ENCODE results near the gene E2F4.

Gene E2F4

DNA sequence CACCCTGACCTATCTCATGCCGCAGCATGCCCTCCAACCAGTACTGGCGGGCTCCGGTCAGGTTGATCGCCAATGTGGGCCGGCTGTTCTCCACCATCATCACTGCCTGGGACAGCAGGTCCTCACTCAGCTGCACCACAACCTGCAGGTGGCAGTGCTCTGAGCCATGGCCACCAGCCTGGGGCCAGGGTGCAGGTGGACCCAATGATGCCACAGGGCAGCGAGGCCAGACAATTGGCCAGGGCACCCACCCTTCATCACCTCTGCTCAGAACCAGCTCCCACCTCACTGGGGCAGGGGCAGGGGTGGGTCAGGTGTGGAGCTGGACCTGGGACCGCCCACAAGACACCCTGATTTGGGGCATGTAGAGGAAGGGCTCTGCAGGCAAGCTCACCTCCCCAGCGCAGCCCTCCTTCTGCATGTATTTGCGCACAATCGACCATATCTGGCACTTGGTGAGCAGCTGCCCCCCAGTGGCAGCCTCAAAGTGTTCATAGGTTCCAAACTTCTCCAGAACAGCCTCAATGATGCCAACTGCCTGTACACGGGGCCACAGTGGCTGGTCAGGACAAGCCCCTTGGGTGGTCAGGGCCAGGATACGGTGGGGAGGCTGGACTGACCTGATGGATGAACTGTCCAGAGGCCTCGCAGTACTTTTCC, 12.4 kb upstream of the E2F4 start:
- H3K18ac ChIP-seq (ENCODE audit: low read length), result no peak overlapping the region
- no peak overlapping the region for H4K8ac ChIP-seq (ENCODE audit: low read depth, low read length)
- H3K9me3 ChIP-seq (ENCODE audit: insufficient read depth, low read depth, low read length), result peaks cover 5% of the 10 kb centered on the region
- H4K91ac ChIP-seq (ENCODE audit: low read depth, low read length), result no peak overlapping the region
- no peak overlapping the region for H3K27ac ChIP-seq (ENCODE audit: low read depth, low read length)
- H3K79me2 ChIP-seq (ENCODE audit: control insufficient read depth, insufficient read depth, low read length, poor library complexity), result peaks cover 2% of the 10 kb centered on the region
- no peak overlapping the region for H2AFZ ChIP-seq (ENCODE audit: insufficient read depth, low read length, poor library complexity)
- H3K79me1 ChIP-seq (ENCODE audit: low read length), result peaks cover 6% of the 10 kb centered on the region
- H3K14ac ChIP-seq (ENCODE audit: low read length), result no peak overlapping the region
- H4K12ac ChIP-seq (ENCODE audit: low read depth, low read length), result no peak overlapping the region
- H2BK120ac ChIP-seq (ENCODE audit: insufficient read depth, low read length, poor library complexity), result no peak overlapping the region
- H2AK5ac ChIP-seq (ENCODE audit: low read length), result no peak overlapping the region
- no peak for DNase-seq
- H3K4me1 ChIP-seq (ENCODE audit: control insufficient read depth in 1 of 2, insufficient read depth in 2 of 2, low read length in 2 of 2), result peaks cover 9 to 21% of the 10 kb centered on the region in 2 experiments
- no peak overlapping the region for H3K4ac ChIP-seq (ENCODE audit: low read depth, low read length)
- no peak overlapping the region for H3K4me2 ChIP-seq (ENCODE audit: low read length)
- no peak overlapping the region for H2BK5ac ChIP-seq (ENCODE audit: low read depth, low read length, poor library complexity)
- no peak overlapping the region for H3K4me3 ChIP-seq (ENCODE audit: low read depth, low read length)
- H3K36me3 ChIP-seq (ENCODE audit: control insufficient read depth in 1 of 2, insufficient read depth in 2 of 2, low read length in 2 of 2), result peaks cover 2 to 8% of the 10 kb centered on the region in 2 experiments
- H3K23ac ChIP-seq (ENCODE audit: low read length), result no peak overlapping the region
- H3K27me3 ChIP-seq (ENCODE audit: insufficient read depth, low read length), result peaks cover 5% of the 10 kb centered on the region
- no peak overlapping the region for H2BK12ac ChIP-seq (ENCODE audit: low read length)
- WGBS (ENCODE audit: extremely low coverage, insufficient coverage, insufficient read length), result no CpG with 5 or more reads among the region's 13 CpGs
- no peak overlapping the region for H3K9ac ChIP-seq (ENCODE audit: low read length)

DNA sequence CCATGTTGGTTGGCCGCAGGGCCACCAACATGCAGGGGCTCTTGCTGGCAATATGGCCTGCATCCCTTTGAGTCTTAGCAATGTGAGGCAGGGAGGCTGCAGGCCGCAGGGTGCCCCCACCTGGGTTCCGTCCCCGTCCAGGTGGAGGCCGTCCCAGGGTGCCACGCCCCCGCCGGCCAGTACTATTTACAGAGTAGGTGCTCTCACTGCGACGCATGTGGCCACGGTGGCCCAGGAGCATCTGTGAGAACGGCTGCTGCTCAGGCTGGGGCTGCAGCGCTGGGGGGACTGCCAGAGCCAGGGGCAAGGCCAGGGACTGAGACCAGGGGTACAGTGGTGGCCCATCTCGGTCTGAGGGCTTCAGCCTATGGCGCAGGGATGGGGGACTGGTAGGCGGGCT, 11.8 kb upstream of the E2F4 start:
- Histone ChIP-seq H3K36me3 (ENCODE audit: control insufficient read depth in 1 of 2, insufficient read depth in 2 of 2, low read length in 2 of 2) (peaks cover 2 to 8% of the 10 kb centered on the region in 2 experiments), H3K27me3 (ENCODE audit: insufficient read depth, low read length) (peaks cover 3% of the 10 kb centered on the region), H2AFZ (ENCODE audit: insufficient read depth, low read length, poor library complexity) (no peak overlapping the region), H4K12ac (ENCODE audit: low read depth, low read length) (no peak overlapping the region), H3K9me3 (ENCODE audit: insufficient read depth, low read depth, low read length) (peaks cover 11% of the 10 kb centered on the region), H2BK120ac (ENCODE audit: insufficient read depth, low read length, poor library complexity) (no peak overlapping the region), H4K91ac (ENCODE audit: low read depth, low read length) (no peak overlapping the region), H3K23ac (ENCODE audit: low read length) (no peak overlapping the region), H2AK5ac (ENCODE audit: low read length) (no peak overlapping the region), H2BK12ac (ENCODE audit: low read length) (no peak overlapping the region), H3K14ac (ENCODE audit: low read length) (no peak overlapping the region), H3K79me2 (ENCODE audit: control insufficient read depth, insufficient read depth, low read length, poor library complexity) (peaks cover 2% of the 10 kb centered on the region), H4K8ac (ENCODE audit: low read depth, low read length) (no peak overlapping the region), H3K18ac (ENCODE audit: low read length) (no peak overlapping the region), H2BK5ac (ENCODE audit: low read depth, low read length, poor library complexity) (no peak overlapping the region), H3K4me1 (ENCODE audit: control insufficient read depth in 1 of 2, insufficient read depth in 2 of 2, low read length in 2 of 2) (peaks cover 14 to 24% of the 10 kb centered on the region in 2 experiments), H3K4me3 (ENCODE audit: low read depth, low read length) (no peak overlapping the region), H3K79me1 (ENCODE audit: low read length) (peaks cover 6% of the 10 kb centered on the region), H3K4me2 (ENCODE audit: low read length) (no peak overlapping the region), H3K27ac (ENCODE audit: low read depth, low read length) (no peak overlapping the region), H3K4ac (ENCODE audit: low read depth, low read length) (no peak overlapping the region), H3K9ac (ENCODE audit: low read length) (no peak overlapping the region)
- no CpG with 5 or more reads among the region's 16 CpGs for WGBS (ENCODE audit: extremely low coverage, insufficient coverage, insufficient read length)
- no peak for DNase-seq

DNA sequence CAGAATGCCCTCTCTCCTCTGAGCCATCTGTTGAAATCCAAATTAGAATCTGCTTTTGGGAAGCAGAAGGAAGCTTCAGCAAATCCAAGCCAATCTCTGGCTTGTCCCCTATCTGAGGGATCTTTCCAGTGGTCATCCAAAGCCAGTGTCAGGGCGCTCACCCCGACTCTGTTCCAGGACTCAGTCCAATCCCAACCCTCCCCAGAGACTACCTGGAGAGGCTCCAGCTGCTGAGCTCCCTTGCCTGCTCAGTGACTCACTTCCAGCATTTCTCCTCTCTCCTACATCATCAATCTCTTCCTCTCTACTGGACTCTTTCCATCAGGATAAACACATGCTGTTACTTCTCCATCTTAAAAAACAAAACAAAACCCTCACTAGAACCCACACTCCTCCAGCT, 10.6 kb upstream of the E2F4 start:
- Histone ChIP-seq H3K4me3 (ENCODE audit: low read depth, low read length) (no peak overlapping the region), H3K14ac (ENCODE audit: low read length) (no peak overlapping the region), H2BK12ac (ENCODE audit: low read length) (no peak overlapping the region), H3K18ac (ENCODE audit: low read length) (no peak overlapping the region), H4K91ac (ENCODE audit: low read depth, low read length) (no peak overlapping the region), H3K9me3 (ENCODE audit: insufficient read depth, low read depth, low read length) (peaks cover 9% of the 10 kb centered on the region), H2AFZ (ENCODE audit: insufficient read depth, low read length, poor library complexity) (no peak overlapping the region), H3K27me3 (ENCODE audit: insufficient read depth, low read length) (peaks cover 3% of the 10 kb centered on the region), H3K4me2 (ENCODE audit: low read length) (no peak overlapping the region), H4K8ac (ENCODE audit: low read depth, low read length) (no peak overlapping the region), H2BK120ac (ENCODE audit: insufficient read depth, low read length, poor library complexity) (no peak overlapping the region), H2BK5ac (ENCODE audit: low read depth, low read length, poor library complexity) (no peak overlapping the region), H3K79me1 (ENCODE audit: low read length) (peaks cover 6% of the 10 kb centered on the region), H3K4ac (ENCODE audit: low read depth, low read length) (no peak overlapping the region), H3K27ac (ENCODE audit: low read depth, low read length) (no peak overlapping the region), H4K12ac (ENCODE audit: low read depth, low read length) (no peak overlapping the region), H3K23ac (ENCODE audit: low read length) (no peak overlapping the region), H3K9ac (ENCODE audit: low read length) (no peak overlapping the region), H3K79me2 (ENCODE audit: control insufficient read depth, insufficient read depth, low read length, poor library complexity) (peaks cover 2% of the 10 kb centered on the region), H2AK5ac (ENCODE audit: low read length) (no peak overlapping the region), H3K4me1 (ENCODE audit: control insufficient read depth in 1 of 2, insufficient read depth in 2 of 2, low read length in 2 of 2) (peaks cover 18 to 32% of the 10 kb centered on the region in 2 experiments), H3K36me3 (ENCODE audit: control insufficient read depth in 1 of 2, insufficient read depth in 2 of 2, low read length in 2 of 2) (peaks cover 2 to 4% of the 10 kb centered on the region in 2 experiments)
- no peak for DNase-seq
- no CpG with 5 or more reads among the region's 2 CpGs for WGBS (ENCODE audit: extremely low coverage, insufficient coverage, insufficient read length)

DNA sequence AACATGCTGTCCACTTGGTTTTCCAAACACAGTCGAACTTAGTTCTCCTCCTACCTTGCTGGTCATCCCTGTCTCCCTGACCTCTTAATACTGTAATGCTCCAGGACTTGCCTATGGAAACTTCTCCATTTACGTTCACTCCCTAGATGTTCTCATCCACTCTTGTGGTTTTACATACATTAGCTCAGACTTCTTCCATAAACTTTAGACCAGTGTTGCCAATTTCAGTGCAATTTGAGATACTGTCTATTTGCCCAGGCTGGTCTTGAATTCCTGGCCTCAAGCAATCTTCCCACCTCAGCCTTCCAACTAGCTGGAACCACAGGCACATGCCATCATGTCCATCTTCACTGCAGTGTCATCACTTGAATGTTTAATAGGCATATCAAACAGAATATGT, 9.7 kb upstream of the E2F4 start:
- Histone ChIP-seq H3K4me3 (ENCODE audit: low read depth, low read length) (no peak overlapping the region), H4K8ac (ENCODE audit: low read depth, low read length) (no peak overlapping the region), H3K14ac (ENCODE audit: low read length) (no peak overlapping the region), H2AFZ (ENCODE audit: insufficient read depth, low read length, poor library complexity) (no peak overlapping the region), H3K79me1 (ENCODE audit: low read length) (peaks cover 8% of the 10 kb centered on the region), H3K4me1 (ENCODE audit: control insufficient read depth in 1 of 2, insufficient read depth in 2 of 2, low read length in 2 of 2) (peaks cover 28 to 41% of the 10 kb centered on the region in 2 experiments), H3K79me2 (ENCODE audit: control insufficient read depth, insufficient read depth, low read length, poor library complexity) (peaks cover 4% of the 10 kb centered on the region), H2BK120ac (ENCODE audit: insufficient read depth, low read length, poor library complexity) (no peak overlapping the region), H3K4ac (ENCODE audit: low read depth, low read length) (no peak overlapping the region), H4K91ac (ENCODE audit: low read depth, low read length) (no peak overlapping the region), H2AK5ac (ENCODE audit: low read length) (no peak overlapping the region), H2BK12ac (ENCODE audit: low read length) (no peak overlapping the region), H3K4me2 (ENCODE audit: low read length) (no peak overlapping the region), H2BK5ac (ENCODE audit: low read depth, low read length, poor library complexity) (no peak overlapping the region), H3K9me3 (ENCODE audit: insufficient read depth, low read depth, low read length) (peaks cover 9% of the 10 kb centered on the region), H4K12ac (ENCODE audit: low read depth, low read length) (no peak overlapping the region), H3K27ac (ENCODE audit: low read depth, low read length) (no peak overlapping the region), H3K23ac (ENCODE audit: low read length) (no peak overlapping the region), H3K36me3 (ENCODE audit: control insufficient read depth in 1 of 2, insufficient read depth in 2 of 2, low read length in 2 of 2) (no peaks in the 10 kb centered on the region), H3K18ac (ENCODE audit: low read length) (no peak overlapping the region), H3K27me3 (ENCODE audit: insufficient read depth, low read length) (peaks cover 3% of the 10 kb centered on the region), H3K9ac (ENCODE audit: low read length) (no peak overlapping the region)
- no peak for DNase-seq
- no CpG with 5 or more reads among the region's 2 CpGs for WGBS (ENCODE audit: extremely low coverage, insufficient coverage, insufficient read length)
